ENCODE measurements around the gene FCGBP. TPM values are rescaled to one million over a fixed set of nuclear protein-coding genes. Genes with fewer than 3 reads are reported as not detected.

The FCGBP gene
- polyA plus RNA-seq, 1 donor (not counting 4 experiments of a cell fraction or from before 2014, with no cell fraction given), result 0.10 TPM

GRCh38 chr19:39970425-39970674 lies 35.9 kb upstream of the FCGBP start:
- Histone ChIP-seq H3K9me1 (ENCODE audit: control insufficient read depth, extremely low read depth, insufficient read depth, low read length) (no peaks in the 10 kb centered on the region), H3K27ac (ENCODE audit: control insufficient read depth, insufficient read depth, low read length) (peak overlapping the region; percentile 92), H3K4me1 (ENCODE audit: control insufficient read depth, extremely low read depth, insufficient read depth, low read length) (peaks cover 17% of the 10 kb centered on the region), H2AFZ (ENCODE audit: control insufficient read depth, low read length) (peak overlapping the region; percentile 94), H3K9ac (ENCODE audit: control insufficient read depth, extremely low read depth, insufficient read depth, low read length) (peak overlapping the region; percentile 97), H3K79me2 (ENCODE audit: control insufficient read depth, insufficient read depth, low read length) (peaks cover 34% of the 10 kb centered on the region), H4K20me1 (ENCODE audit: control insufficient read depth, extremely low read depth, insufficient read depth, low read length) (no peaks in the 10 kb centered on the region), H3K4me2 (ENCODE audit: control insufficient read depth, extremely low read depth, insufficient read depth, low read depth, low read length) (peak overlapping the region; percentile 99), H3K9me3 (ENCODE audit: control insufficient read depth, low read depth, low read length) (no peaks in the 10 kb centered on the region), H3K4me3 (ENCODE audit: control insufficient read depth in 2 of 3, extremely low read depth in 1 of 3, insufficient read depth in 2 of 3, low read depth in 1 of 3, low read length in 3 of 3) (peak overlapping the region; percentile 80 to 93 (median 90)), H3K36me3 (ENCODE audit: control insufficient read depth in 2 of 2, extremely low read depth in 1 of 2, insufficient read depth in 2 of 2, low read length in 2 of 2) (peaks cover 19 to 26% of the 10 kb centered on the region in 2 experiments), H3K27me3 (ENCODE audit: control insufficient read depth, extremely low read depth, insufficient read depth, low read length) (no peaks in the 10 kb centered on the region)
- no peak for DNase-seq (ENCODE audit: low read depth, low spot score)
- dilution Hi-C loops (cut with MboI; ENCODE audit: extremely low pct_ligation_motif_present, low sequenced_read_pairs), result no loop called here
- no peak for TF ChIP-seq EZH2 (IDR thresholded peaks at IDR 0.05; ENCODE audit: low read length)
- TF ChIP-seq, protein P1, sequence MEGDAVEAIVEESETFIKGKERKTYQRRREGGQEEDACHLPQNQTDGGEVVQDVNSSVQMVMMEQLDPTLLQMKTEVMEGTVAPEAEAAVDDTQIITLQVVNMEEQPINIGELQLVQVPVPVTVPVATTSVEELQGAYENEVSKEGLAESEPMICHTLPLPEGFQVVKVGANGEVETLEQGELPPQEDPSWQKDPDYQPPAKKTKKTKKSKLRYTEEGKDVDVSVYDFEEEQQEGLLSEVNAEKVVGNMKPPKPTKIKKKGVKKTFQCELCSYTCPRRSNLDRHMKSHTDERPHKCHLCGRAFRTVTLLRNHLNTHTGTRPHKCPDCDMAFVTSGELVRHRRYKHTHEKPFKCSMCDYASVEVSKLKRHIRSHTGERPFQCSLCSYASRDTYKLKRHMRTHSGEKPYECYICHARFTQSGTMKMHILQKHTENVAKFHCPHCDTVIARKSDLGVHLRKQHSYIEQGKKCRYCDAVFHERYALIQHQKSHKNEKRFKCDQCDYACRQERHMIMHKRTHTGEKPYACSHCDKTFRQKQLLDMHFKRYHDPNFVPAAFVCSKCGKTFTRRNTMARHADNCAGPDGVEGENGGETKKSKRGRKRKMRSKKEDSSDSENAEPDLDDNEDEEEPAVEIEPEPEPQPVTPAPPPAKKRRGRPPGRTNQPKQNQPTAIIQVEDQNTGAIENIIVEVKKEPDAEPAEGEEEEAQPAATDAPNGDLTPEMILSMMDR (optimal IDR thresholded peaks at IDR 0.05 in 1 of 3, IDR thresholded peaks at IDR 0.05 in 1 of 3, conservative IDR thresholded peaks at IDR 0.05 in 1 of 3; ENCODE audit: extremely low read depth in 1 of 3, insufficient read depth in 2 of 3, low read length in 3 of 3), result no peak
- FAIRE-seq, result no peak

DNA sequence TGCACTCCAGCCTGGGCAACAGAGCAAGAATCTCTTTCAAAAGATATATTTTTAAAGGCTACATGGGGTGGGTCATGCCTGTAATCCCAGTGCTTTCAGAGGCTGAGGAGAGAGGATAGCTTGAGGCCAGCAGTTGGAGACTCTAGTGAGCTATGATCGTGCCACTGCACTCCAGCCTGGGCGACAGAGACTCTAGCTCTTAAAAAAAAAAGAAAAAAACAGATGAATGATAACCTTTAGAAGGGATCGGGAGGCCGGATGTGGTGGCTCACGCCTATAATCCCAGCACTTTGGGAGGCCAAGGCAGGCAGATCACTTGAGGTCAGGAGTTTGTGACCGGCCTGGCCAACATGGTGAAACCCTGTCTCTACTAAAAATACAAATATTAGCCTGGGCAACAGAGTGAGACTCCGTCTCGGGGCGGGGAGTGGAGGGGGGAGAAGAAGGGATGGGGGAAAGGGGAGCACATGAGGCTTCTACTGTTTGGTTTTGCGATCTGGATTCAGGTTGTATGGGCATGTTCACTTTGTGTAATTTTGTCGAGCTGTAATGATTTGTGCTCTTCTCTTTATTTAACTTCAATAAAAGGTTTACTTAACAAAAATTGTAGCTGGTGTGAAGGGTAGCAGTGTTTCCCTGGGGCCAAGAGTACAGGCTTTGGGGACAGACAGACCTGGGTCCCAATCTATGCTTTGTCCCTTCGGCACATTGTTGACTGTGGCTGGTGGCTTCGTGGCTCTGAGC lies 35.4 kb upstream of the FCGBP start:
- DNase-seq (ENCODE audit: low read depth, low spot score), result no peak
- Histone ChIP-seq H3K27ac (ENCODE audit: control insufficient read depth, insufficient read depth, low read length) (peak overlapping the region; percentile 92), H4K20me1 (ENCODE audit: control insufficient read depth, extremely low read depth, insufficient read depth, low read length) (no peaks in the 10 kb centered on the region), H3K9me3 (ENCODE audit: control insufficient read depth, low read depth, low read length) (no peaks in the 10 kb centered on the region), H3K4me2 (ENCODE audit: control insufficient read depth, extremely low read depth, insufficient read depth, low read depth, low read length) (peak overlapping the region; percentile 99), H3K9me1 (ENCODE audit: control insufficient read depth, extremely low read depth, insufficient read depth, low read length) (no peaks in the 10 kb centered on the region), H3K9ac (ENCODE audit: control insufficient read depth, extremely low read depth, insufficient read depth, low read length) (peak overlapping the region; percentile 97), H3K79me2 (ENCODE audit: control insufficient read depth, insufficient read depth, low read length) (peaks cover 34% of the 10 kb centered on the region), H3K36me3 (ENCODE audit: control insufficient read depth in 2 of 2, extremely low read depth in 1 of 2, insufficient read depth in 2 of 2, low read length in 2 of 2) (peaks cover 18 to 23% of the 10 kb centered on the region in 2 experiments), H3K27me3 (ENCODE audit: control insufficient read depth, extremely low read depth, insufficient read depth, low read length) (no peaks in the 10 kb centered on the region), H2AFZ (ENCODE audit: control insufficient read depth, low read length) (peak overlapping the region; percentile 94), H3K4me1 (ENCODE audit: control insufficient read depth, extremely low read depth, insufficient read depth, low read length) (peaks cover 17% of the 10 kb centered on the region), H3K4me3 (ENCODE audit: control insufficient read depth in 2 of 3, extremely low read depth in 1 of 3, insufficient read depth in 2 of 3, low read depth in 1 of 3, low read length in 3 of 3) (peak overlapping the region; percentile 80 to 93 (median 90))
- TF ChIP-seq EZH2 (IDR thresholded peaks at IDR 0.05; ENCODE audit: low read length), result no peak
- TF ChIP-seq, protein P1 (optimal IDR thresholded peaks at IDR 0.05 in 1 of 3, IDR thresholded peaks at IDR 0.05 in 1 of 3, conservative IDR thresholded peaks at IDR 0.05 in 1 of 3; ENCODE audit: extremely low read depth in 1 of 3, insufficient read depth in 2 of 3, low read length in 3 of 3), result no peak
- dilution Hi-C loops (cut with MboI; ENCODE audit: extremely low pct_ligation_motif_present, low sequenced_read_pairs), result no loop called here
- FAIRE-seq, result no peak

Data from keratinocyte (primary cell).